Activated T-cell treated with anti-CD3 and anti-CD28 coated beads for 24 hours (primary cell): ENCODE measurements around the gene TYW5.

Source experiments
- DNase-seq: peaks from one replicate; pipeline ENCODE4 v3.0.0-alpha.2; 2020; ENCODE audit warnings: low read depth

The TYW5 gene

GRCh38 chr2:199973703-199974102 lies 18.4 kb upstream of the TYW5 start:
- DNase-seq = no peak

DNA sequence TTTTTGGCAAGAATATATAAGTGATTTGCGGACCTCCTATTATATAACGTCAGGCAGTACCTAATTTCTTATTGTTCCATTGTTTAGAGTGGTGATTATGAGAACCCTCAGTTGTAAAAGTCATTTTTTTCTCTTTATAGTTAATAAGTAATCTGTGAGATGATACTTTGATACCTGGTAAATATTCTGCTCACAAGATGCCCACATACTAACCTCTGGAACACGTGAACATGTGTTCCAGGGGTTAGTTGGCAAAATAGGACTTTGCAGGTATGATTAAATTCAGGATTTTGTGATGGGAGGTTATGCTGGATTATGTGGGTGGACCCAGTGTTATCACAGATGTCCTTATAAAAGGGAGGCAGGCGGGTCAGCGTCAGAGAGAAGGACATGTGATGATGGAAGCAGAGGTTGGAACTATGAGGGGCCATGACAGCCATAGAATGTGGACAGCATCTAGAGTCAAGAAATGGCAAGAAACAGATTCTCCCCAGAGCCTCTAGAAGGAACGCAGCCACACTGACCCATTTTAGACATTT lies 16.9 kb upstream of the TYW5 start:
- DNase-seq = no peak

GRCh38 chr2:199968126-199968525 lies 12.8 kb upstream of the TYW5 start:
- no peak for DNase-seq

DNA sequence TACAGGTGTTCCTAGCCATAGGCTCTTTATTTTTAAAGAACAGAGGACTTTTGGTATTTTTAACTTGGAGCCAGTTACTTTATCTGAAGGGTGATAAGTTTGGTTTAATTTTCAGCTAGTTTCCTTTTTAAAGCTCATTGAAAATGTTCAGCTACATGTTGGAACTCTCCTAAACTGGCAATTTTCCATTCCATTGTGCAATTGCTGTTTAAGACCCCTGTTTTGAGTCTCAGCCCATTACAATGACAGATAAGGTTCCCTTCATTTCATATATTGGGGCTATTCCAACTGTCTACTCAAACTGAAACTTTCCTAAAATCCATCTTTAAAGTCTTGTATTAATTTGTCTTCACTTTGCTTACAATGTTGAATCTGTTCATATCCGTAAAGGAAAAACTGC lies 11.7 kb upstream of the TYW5 start:
- DNase-seq = no peak

- no peak for DNase-seq
These were observed 11.1 kb upstream of the TYW5 start for GRCh38 chr2:199966405-199966804.

DNA sequence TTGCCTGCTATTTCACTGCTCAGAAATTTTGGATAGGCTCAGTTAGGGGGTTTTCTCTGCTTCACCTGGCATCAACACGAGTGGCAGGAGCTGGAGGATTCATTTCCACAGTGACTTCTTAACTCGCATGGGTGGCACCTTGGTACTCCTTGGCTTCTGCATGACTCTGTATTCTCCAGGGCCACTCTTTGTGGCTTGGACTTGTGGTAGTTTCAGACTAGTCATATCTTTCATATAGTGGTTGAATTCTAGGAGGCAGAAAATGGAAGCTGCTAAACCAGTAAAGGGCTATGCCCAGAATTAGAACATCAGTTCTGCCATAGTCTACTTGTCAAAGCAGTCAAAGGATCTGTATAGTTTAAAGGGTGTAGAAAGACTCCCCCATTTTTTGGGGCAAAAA lies 6.9 kb upstream of the TYW5 start:
- no peak for DNase-seq

- DNase-seq = no peak
These were observed 2.7 kb upstream of the TYW5 start for GRCh38 chr2:199958014-199958413.

DNA sequence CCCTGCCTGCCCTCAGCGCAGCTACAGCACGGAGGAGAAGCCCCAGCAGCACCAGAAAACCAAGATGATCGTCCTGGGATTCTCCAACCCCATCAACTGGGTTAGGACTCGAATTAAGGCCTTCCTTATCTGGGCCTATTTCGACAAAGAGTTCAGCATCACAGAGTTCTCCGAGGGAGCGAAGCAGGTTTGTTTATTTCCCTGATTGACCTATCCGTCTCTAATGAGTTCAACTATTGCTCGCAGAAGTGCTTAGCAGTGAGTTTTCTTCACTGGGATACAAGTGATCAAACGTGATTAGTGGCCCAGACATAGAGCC lies 730 bp upstream of the TYW5 start:
- no peak for DNase-seq

GRCh38 chr2:199955007-199955338 lies 318 bp downstream of the TYW5 start:
- no peak for DNase-seq

DNA sequence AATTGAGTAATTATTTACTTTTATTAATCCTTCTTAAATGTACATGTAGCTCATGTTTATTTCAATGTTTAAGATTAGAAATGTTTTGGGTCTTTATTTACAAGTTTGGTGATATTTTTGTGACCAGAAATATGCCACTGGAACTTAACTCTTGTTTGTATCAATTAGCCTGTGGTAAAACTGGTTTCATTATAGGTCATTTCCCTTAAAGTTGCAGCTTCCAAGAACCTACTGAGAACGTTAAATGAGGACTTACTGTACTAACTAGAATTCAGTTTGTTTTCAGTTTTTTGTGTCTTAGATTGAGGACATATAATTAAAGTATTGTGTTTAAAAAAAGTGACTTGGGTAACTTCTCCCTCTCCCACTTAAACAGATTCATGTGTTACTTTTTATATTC lies 4.3 kb downstream of the TYW5 start:
- no peak for DNase-seq

DNA sequence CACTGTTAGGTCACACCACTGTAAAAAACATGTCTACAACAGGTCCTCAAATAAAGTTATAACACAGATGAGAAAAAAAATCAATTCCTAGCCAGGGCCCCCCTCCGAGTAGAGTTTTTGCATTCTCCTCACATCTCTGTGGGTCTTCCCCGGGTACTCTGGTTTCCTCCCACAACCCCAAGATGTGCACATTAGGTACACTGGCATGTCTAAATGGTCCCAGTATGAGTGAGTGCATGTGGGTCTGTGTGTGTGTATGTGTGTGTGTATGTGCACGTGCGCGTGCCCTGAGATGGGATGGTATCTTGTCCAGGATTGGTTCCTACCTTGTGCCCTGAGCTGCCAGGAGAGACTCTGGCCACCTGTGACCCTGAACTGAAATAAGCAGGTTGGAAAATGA lies 4.9 kb downstream of the TYW5 start:
- no peak for DNase-seq

- DNase-seq = no peak
These were observed 8.5 kb downstream of the TYW5 start for GRCh38 chr2:199946836-199947235.

- no peak for DNase-seq
These were observed 9.1 kb downstream of the TYW5 start for GRCh38 chr2:199946196-199946595.

GRCh38 chr2:199943373-199943772 lies 11.9 kb downstream of the TYW5 start:
- no peak for DNase-seq

- DNase-seq = no peak
These were observed 14.9 kb downstream of the TYW5 start for GRCh38 chr2:199940373-199940772.

DNA sequence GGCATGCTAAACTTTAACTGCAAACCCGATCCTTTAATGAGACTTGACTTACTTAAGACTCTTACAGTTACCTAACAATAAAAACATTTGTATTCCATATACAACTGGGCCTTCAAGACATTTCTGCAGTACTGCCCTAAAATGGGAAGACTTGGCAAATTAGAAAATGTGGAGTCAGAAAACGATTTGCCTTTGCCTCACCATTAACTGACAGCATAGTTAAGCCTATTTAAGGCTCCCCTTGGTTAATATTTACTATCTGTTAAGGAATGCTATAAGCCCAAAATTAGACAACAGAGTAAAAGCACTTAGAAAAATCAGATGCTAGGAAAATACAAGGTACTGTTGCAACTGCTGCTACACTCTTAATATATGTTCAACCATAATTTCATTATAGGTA lies 18.7 kb downstream of the TYW5 start:
- DNase-seq = no peak

DNA sequence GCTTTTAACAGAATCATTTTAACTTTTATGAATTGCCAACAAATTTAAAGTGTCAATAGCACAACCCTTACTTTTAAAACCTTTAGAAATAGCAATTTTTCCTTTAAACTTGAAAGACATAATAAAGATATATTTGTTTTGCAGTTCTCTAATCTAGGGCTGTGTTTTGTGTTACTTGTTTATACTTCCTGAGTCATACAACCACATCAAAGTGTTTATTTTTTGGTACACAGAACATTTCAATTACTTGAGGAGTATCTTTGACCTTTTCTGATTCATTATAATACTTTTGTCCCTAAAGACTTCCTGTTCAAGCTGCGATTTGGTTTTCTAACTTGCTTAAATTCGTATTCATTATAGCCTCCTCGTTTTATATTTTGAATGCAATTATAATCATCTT lies 21.8 kb downstream of the TYW5 start:
- DNase-seq = no peak

DNA sequence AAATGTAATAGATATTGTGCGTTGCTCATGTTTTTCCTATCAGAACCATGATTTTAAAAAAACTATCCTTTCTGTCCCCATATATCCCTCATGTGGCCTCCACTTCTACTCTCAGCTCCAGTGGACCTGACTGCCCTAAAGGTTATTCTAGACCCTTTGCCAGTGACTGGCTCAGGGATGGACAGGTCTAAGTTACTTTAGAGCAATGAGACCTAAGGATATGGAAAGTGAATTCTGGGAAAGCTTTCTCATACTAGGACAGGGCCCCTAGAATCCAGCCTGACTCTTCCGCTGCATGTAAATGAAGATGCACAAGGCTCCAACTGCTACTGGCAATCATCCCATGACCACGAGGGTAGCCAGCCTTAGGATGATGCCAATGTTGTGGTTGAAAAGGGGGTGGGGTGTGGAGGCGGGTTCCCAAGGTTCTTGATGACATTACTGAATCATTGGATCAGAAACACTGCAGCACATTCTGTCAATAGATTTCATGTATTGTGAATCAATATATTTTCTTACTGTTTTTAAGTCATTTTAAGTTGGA lies 22.9 kb downstream of the TYW5 start:
- no peak for DNase-seq

GRCh38 chr2:199929262-199929661 lies 26.0 kb downstream of the TYW5 start:
- no peak for DNase-seq

- DNase-seq = no peak
These were observed 26.7 kb downstream of the TYW5 start for GRCh38 chr2:199928626-199929025.

DNA sequence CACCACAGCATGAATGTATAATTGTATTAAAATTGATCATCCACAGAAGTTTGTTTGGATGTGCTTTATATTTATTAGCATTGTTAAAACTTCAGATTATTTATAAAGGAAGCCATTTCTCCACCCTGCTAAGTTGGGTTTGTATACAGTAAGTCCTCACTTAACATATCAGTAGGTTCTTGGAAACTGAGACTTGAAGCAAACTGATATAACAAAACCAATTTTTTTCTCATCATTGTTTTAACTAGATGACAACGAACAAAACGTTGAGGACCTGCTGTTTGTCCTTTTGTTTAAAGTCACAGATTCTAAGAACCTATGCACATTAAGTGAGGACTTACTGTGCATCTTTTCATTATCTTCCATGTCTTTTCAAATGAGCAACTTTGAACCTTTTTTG lies 27.1 kb downstream of the TYW5 start:
- no peak for DNase-seq

- no peak for DNase-seq
These were observed 28.5 kb downstream of the TYW5 start for GRCh38 chr2:199926806-199927205.

DNA sequence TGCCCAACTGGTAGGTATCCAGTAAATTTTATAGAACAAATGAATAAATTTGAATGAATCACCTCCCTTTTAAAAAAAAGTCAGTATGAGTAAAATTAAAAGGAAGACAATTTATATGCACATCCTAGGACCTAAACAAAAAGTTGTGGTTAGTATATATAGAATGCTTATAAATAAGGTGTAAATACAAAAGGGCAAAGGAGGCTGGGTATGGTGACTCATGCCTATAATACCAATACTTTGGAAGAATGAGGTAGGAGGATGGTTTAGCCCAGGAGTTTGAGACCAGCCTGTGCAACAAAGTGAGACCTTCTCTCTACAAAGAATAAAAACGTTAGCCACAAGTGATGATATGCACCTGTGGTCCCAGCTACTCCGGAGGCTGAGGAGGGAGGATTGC lies 31.4 kb downstream of the TYW5 start:
- DNase-seq = no peak

DNA sequence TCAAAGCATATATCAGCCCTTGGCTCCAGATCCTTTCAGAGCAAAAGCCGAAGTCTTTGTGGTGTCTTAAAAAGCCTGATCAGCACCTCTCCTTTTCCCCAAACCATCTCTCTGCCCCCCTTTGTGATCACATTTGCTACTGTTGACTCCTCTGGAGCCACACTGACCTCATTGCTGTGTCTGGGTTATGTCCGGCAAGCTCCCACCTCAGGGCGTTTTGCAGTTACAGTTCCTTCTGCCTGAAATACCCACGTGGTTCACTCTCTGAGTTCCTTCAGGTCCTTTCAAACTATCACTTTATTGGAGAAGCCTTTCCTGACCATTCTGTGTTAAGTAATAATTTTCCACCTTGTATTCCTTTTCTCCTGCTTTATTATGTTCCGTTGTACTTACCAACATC lies 32.4 kb downstream of the TYW5 start:
- DNase-seq = no peak

- no peak for DNase-seq
These were observed 38.3 kb downstream of the TYW5 start for GRCh38 chr2:199916980-199917379.
